ENCODE measurements around the gene EEFSEC.

DNA sequence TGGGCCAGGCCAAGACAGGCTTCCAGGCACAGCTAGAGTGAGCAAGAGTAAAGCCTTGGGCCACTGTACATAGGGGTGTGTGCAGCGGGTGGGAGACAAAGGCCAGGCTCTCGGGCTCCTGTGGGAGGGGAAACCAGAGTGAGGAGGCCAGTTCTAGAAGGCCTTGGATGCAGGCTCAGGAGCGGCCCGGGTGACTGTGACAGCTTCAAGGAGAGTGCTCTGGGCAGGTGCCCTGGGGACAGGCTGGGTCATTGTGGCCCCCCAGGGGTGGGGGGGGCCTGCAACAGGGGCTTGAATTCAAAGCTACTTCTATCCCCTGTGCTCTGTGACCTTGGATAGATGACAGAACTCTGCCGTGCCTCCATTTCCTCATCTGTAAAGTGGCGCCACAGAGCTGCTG lies 204.3 kb downstream of the EEFSEC start:
- TF ChIP-seq, protein P1, sequence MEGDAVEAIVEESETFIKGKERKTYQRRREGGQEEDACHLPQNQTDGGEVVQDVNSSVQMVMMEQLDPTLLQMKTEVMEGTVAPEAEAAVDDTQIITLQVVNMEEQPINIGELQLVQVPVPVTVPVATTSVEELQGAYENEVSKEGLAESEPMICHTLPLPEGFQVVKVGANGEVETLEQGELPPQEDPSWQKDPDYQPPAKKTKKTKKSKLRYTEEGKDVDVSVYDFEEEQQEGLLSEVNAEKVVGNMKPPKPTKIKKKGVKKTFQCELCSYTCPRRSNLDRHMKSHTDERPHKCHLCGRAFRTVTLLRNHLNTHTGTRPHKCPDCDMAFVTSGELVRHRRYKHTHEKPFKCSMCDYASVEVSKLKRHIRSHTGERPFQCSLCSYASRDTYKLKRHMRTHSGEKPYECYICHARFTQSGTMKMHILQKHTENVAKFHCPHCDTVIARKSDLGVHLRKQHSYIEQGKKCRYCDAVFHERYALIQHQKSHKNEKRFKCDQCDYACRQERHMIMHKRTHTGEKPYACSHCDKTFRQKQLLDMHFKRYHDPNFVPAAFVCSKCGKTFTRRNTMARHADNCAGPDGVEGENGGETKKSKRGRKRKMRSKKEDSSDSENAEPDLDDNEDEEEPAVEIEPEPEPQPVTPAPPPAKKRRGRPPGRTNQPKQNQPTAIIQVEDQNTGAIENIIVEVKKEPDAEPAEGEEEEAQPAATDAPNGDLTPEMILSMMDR (IDR thresholded peaks at IDR 0.05) = no peak
- no peak for TF ChIP-seq POLR2A (IDR thresholded peaks at IDR 0.05)
